ENCODE results near the gene ATXN7L2.

Gene ATXN7L2

GRCh38 chr1:109521002-109521951 lies 37.6 kb downstream of the ATXN7L2 start:
- TF ChIP-seq EZH2phosphoT487 (conservative IDR thresholded peaks at IDR 0.05; ENCODE audit: low read length) (no peak), CTCF (IDR thresholded peaks at IDR 0.05; ENCODE audit: insufficient read depth, low read length, poor library complexity, severe bottlenecking) (no peak)
- Histone ChIP-seq H2AFZ (ENCODE audit: low read depth, low read length, severe bottlenecking) (no peak overlapping the region), H4K20me1 (ENCODE audit: low read depth, low read length) (no peaks in the 10 kb centered on the region), H3K9ac (ENCODE audit: low read length) (no peak overlapping the region), H3K9me2 (replicated peaks; ENCODE audit: insufficient read depth, low read length) (no peaks in the 10 kb centered on the region), H3F3A (ENCODE audit: insufficient read depth) (no peaks in the 10 kb centered on the region), H3K4me3 (ENCODE audit: insufficient read depth, low read length, poor library complexity, severe bottlenecking) (no peak overlapping the region), H3K9me3 (ENCODE audit: insufficient read depth, low read length) (no peaks in the 10 kb centered on the region), H3K36me3 (ENCODE audit: low read length) (no peaks in the 10 kb centered on the region), H3K27ac (ENCODE audit: low read depth, low read length) (no peak overlapping the region), H3K27me3 (ENCODE audit: low read length) (no peaks in the 10 kb centered on the region), H3K79me2 (ENCODE audit: insufficient read depth, low read length) (no peaks in the 10 kb centered on the region), H3K4me2 (ENCODE audit: low read depth, low read length, poor library complexity, severe bottlenecking) (no peak overlapping the region)

GRCh38 chr1:109522026-109522425 lies 38.3 kb downstream of the ATXN7L2 start:
- Histone ChIP-seq H3K27ac (ENCODE audit: low read depth, low read length) (no peak overlapping the region), H3K9me3 (ENCODE audit: insufficient read depth, low read length) (no peaks in the 10 kb centered on the region), H3K9me2 (replicated peaks; ENCODE audit: insufficient read depth, low read length) (no peaks in the 10 kb centered on the region), H4K20me1 (ENCODE audit: low read depth, low read length) (no peaks in the 10 kb centered on the region), H3K79me2 (ENCODE audit: insufficient read depth, low read length) (no peaks in the 10 kb centered on the region), H3K27me3 (ENCODE audit: low read length) (no peaks in the 10 kb centered on the region), H3K36me3 (ENCODE audit: low read length) (no peaks in the 10 kb centered on the region), H3K4me2 (ENCODE audit: low read depth, low read length, poor library complexity, severe bottlenecking) (no peak overlapping the region), H2AFZ (ENCODE audit: low read depth, low read length, severe bottlenecking) (no peak overlapping the region), H3F3A (ENCODE audit: insufficient read depth) (no peaks in the 10 kb centered on the region), H3K9ac (ENCODE audit: low read length) (no peak overlapping the region), H3K4me3 (ENCODE audit: insufficient read depth, low read length, poor library complexity, severe bottlenecking) (no peak overlapping the region)
- no peak for TF ChIP-seq EZH2phosphoT487 (conservative IDR thresholded peaks at IDR 0.05; ENCODE audit: low read length)
- no peak for TF ChIP-seq CTCF (IDR thresholded peaks at IDR 0.05; ENCODE audit: insufficient read depth, low read length, poor library complexity, severe bottlenecking)

- Histone ChIP-seq H2AFZ (ENCODE audit: low read depth, low read length, severe bottlenecking) (no peak overlapping the region), H3K4me2 (ENCODE audit: low read depth, low read length, poor library complexity, severe bottlenecking) (no peak overlapping the region), H4K20me1 (ENCODE audit: low read depth, low read length) (no peaks in the 10 kb centered on the region), H3K9me2 (replicated peaks; ENCODE audit: insufficient read depth, low read length) (no peaks in the 10 kb centered on the region), H3K9ac (ENCODE audit: low read length) (no peak overlapping the region), H3K27ac (ENCODE audit: low read depth, low read length) (no peak overlapping the region), H3K4me3 (ENCODE audit: insufficient read depth, low read length, poor library complexity, severe bottlenecking) (no peak overlapping the region), H3F3A (ENCODE audit: insufficient read depth) (no peaks in the 10 kb centered on the region), H3K36me3 (ENCODE audit: low read length) (no peaks in the 10 kb centered on the region), H3K27me3 (ENCODE audit: low read length) (no peaks in the 10 kb centered on the region), H3K9me3 (ENCODE audit: insufficient read depth, low read length) (no peaks in the 10 kb centered on the region), H3K79me2 (ENCODE audit: insufficient read depth, low read length) (no peaks in the 10 kb centered on the region)
- no peak for TF ChIP-seq CTCF (IDR thresholded peaks at IDR 0.05; ENCODE audit: insufficient read depth, low read length, poor library complexity, severe bottlenecking)
Measured at GRCh38 chr1:109523706-109524105, 40.0 kb downstream of the ATXN7L2 start.
